WERI-Rb-1 (cell line): ENCODE measurements around the gene PSTPIP1.

Source experiments
- DNase-seq: peaks from one replicate; pipeline ENCODE4 v3.0.0-alpha.2; 2020
- H3K27ac ChIP-seq: fragments of 250-450 bp; sonication (Bioruptor Pico); 2 replicates; pipeline ENCODE4 v1.5.1; 2020; ENCODE audit warnings: mild to moderate bottlenecking, moderate library complexity
- H3K27me3 ChIP-seq: fragments of 250-450 bp; sonication (Bioruptor Pico); 2 replicates; pipeline ENCODE4 v1.5.1; 2021; ENCODE audit warnings: mild to moderate bottlenecking, low read depth, moderate library complexity; ENCODE audit not compliant: insufficient read depth, severe bottlenecking
- H3K36me3 ChIP-seq: fragments of 250-450 bp; sonication (Bioruptor Pico); 2 replicates; pipeline ENCODE4 v1.5.1; 2020; ENCODE audit warnings: mild to moderate bottlenecking, moderate library complexity
- H3K4me3 ChIP-seq: 2 replicates; pipeline ENCODE4 v1.5.1; 2011; ENCODE audit warnings: low read depth, mild to moderate bottlenecking, control low read depth, low read length
- H3K9me3 ChIP-seq: fragments of 250-450 bp; sonication (Bioruptor Pico); 2 replicates; pipeline ENCODE4 v1.5.1; 2021; ENCODE audit warnings: mild to moderate bottlenecking, moderate library complexity; ENCODE audit not compliant: severe bottlenecking
- CTCF ChIP-seq: IDR thresholded peaks from 2 replicates; pipeline ENCODE4 v1.5.1; 2011; ENCODE audit warnings: low read depth, mild to moderate bottlenecking, control low read depth, inconsistent platforms, low read length

Gene PSTPIP1

DNA sequence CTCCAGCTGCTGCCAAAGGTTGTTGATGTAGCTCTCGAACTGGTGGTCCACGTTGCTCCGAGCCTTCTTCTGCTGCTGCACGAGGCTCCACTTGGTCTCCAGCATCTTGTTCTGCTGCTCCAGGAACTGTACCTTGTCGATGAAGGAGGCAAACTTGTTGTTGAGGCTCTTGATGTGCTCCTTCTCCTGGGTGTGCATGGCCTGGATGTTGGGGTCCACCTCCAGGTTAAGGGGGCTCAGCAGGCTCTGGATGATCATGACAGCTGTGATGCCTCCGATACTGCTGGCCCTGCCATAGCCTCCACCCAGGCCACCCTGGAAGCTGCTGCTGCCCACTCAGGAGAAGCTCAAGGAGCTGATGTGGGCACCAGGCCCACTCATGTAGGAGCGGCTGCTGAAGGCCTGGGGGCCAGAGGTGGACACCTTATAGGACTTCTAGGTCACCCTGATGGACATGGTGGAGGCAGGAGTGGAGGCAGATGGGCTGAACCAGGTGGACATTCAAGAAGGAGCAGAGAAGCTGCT lies 14.9 kb upstream of the PSTPIP1 start:
- no peaks in the 10 kb centered on the region for H3K27me3 ChIP-seq
- H3K36me3 ChIP-seq: no peaks in the 10 kb centered on the region
- TF ChIP-seq CTCF: no peak
- no peaks in the 10 kb centered on the region for H3K9me3 ChIP-seq
- H3K4me3 ChIP-seq: no peak overlapping the region
- no peak for DNase-seq
- no peak overlapping the region for H3K27ac ChIP-seq

GRCh38 chr15:76982356-76982755 lies 12.6 kb upstream of the PSTPIP1 start:
- TF ChIP-seq CTCF: no peak
- no peaks in the 10 kb centered on the region for H3K9me3 ChIP-seq
- H3K36me3 ChIP-seq: no peaks in the 10 kb centered on the region
- no peak overlapping the region for H3K4me3 ChIP-seq
- no peaks in the 10 kb centered on the region for H3K27me3 ChIP-seq
- H3K27ac ChIP-seq: no peak overlapping the region
- DNase-seq: no peak

GRCh38 chr15:76982756-76983155 lies 12.2 kb upstream of the PSTPIP1 start:
- Histone ChIP-seq H3K4me3 (no peak overlapping the region), H3K27ac (no peak overlapping the region), H3K36me3 (no peaks in the 10 kb centered on the region), H3K27me3 (no peaks in the 10 kb centered on the region), H3K9me3 (no peaks in the 10 kb centered on the region)
- DNase-seq: no peak
- TF ChIP-seq CTCF: no peak

DNA sequence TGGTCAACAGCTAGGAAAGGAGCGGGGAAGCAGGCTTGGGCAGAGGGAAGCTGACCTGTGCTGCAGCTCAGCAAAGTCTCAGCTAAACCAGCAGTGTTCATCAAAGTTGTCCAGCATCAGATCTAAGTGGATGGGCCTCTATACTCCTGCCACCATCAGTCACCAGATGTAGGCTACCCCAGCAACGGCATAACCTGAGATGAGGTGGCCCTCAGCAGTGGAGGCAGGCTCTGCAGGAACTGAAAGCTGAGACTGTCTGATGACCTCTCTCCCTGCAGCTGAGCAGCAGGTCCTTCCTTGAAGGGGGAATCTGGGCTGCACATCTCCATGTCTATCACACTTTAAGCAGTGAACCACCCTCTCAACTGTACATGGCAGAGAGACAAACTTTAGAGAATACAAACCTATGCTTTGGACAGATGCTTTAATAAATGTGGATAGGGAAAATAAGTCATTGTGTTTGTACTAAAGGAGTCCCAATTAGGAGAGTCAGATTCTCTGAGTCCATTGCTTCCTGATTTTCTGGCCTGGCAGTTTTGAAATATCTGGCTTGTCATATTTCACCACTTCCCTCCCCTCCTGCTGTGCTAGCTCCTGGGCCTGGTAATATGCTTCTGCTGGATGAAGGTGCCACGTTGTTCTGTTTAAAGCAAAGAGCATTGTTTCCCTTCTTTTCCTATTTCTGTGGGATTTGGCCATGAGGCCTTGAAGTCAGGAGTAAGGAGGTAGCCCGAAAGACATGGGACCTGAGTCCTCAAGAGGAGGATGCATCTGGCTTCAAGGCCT lies 11.1 kb upstream of the PSTPIP1 start:
- DNase-seq: no peak
- Histone ChIP-seq H3K27ac (no peak overlapping the region), H3K4me3 (no peak overlapping the region), H3K27me3 (no peaks in the 10 kb centered on the region), H3K9me3 (no peaks in the 10 kb centered on the region), H3K36me3 (no peaks in the 10 kb centered on the region)
- TF ChIP-seq CTCF: no peak

DNA sequence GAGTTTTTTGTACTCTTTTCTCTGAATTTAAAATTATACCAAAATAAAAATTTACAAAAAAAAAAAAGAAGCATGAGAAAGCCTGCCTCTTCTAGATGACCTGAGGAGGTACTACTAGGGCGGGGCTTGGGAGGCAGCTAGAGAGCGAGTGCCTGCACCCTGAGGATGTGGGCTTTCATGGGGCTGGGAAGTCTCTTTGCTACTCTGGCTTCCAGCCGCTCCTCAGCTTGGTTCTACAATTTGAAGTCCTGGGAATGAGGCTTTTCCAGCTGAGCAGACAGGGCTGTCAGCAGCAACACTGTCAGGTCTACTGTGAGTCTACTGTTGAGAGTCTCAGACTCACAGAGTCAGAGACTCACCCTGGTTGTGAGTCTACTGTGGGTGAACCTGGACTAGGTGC lies 8.2 kb upstream of the PSTPIP1 start:
- Histone ChIP-seq H3K36me3 (no peaks in the 10 kb centered on the region), H3K27ac (no peak overlapping the region), H3K27me3 (no peaks in the 10 kb centered on the region)

More for the DNA sequence above, 8.2 kb upstream of the PSTPIP1 start:
- H3K9me3 ChIP-seq: no peaks in the 10 kb centered on the region
- H3K4me3 ChIP-seq: no peak overlapping the region
- TF ChIP-seq CTCF: no peak
- no peak for DNase-seq
